H1 (cell line): ENCODE data around the gene WDSUB1. TPM values are rescaled to one million over a fixed set of nuclear protein-coding genes. Genes with fewer than 3 reads are reported as not detected.

Experiments used
- CTCF ChIA-PET: fragments of 300-600 bp; sonication (Branson Sonifier 250); formaldehyde crosslinking; loops from one replicate; lab custom pipeline; 2021; ENCODE audit not compliant: partially characterized antibody; lab: Charles Lee
- POLR2A ChIA-PET: fragments of 300-600 bp; sonication (Branson Sonifier 250); formaldehyde crosslinking; loops from one replicate; lab custom pipeline; 2021; ENCODE audit warnings: inconsistent platforms; ENCODE audit not compliant: partially characterized antibody; lab: Charles Lee
- DNase-seq, 2 experiments: peaks; one replicate each; pipeline versions ENCODE4 v3.0.0 to v3.0.0-alpha.2; 2010 to 2022; ENCODE audit warnings: low spot score in 2 of 2, low read depth in 1 of 2, mixed read lengths in 1 of 2
- FAIRE-seq: peaks from 2 replicates; lab custom pipeline; 2011; peaks lifted over from hg19 to GRCh38; lab: Jason Lieb, UNC
- H2AFZ ChIP-seq: 2 replicates; pipeline ENCODE4 v1.8.1; 2012; ENCODE audit warnings: low read length, inconsistent platforms
- H2AK5ac ChIP-seq: 2 replicates; pipeline ENCODE4 v1.6.1; 2013; ENCODE audit warnings: low read depth, low read length
- H2BK120ac ChIP-seq: replicated peaks from 2 replicates; pipeline ENCODE3; 2013; ENCODE audit warnings: low read depth, low read length, inconsistent platforms
- H2BK12ac ChIP-seq: 2 replicates; pipeline ENCODE4 v1.6.1; 2013; ENCODE audit warnings: low read depth, low read length
- H2BK15ac ChIP-seq: 2 replicates; pipeline ENCODE4 v1.6.1; 2013; ENCODE audit warnings: low read length
- H2BK20ac ChIP-seq: 2 replicates; pipeline ENCODE4 v1.6.1; 2013; ENCODE audit warnings: low read length
- H2BK5ac ChIP-seq: 2 replicates; pipeline ENCODE4 v1.6.1; 2013; ENCODE audit warnings: low read depth, low read length
- H3K14ac ChIP-seq: 2 replicates; pipeline ENCODE4 v1.6.1; 2013; ENCODE audit warnings: inconsistent platforms; ENCODE audit not compliant: insufficient read length
- H3K18ac ChIP-seq: 2 replicates; pipeline ENCODE4 v1.6.1; 2013; ENCODE audit warnings: low read length; ENCODE audit errors: extremely low read depth
- H3K23ac ChIP-seq: 2 replicates; pipeline ENCODE4 v1.6.1; 2013; ENCODE audit warnings: inconsistent platforms; ENCODE audit not compliant: insufficient read length
- H3K23me2 ChIP-seq: 2 replicates; pipeline ENCODE4 v1.6.1; 2013; ENCODE audit warnings: low read depth, low read length
- H3K27ac ChIP-seq: 2 replicates; pipeline ENCODE4 v1.6.1; 2011; ENCODE audit warnings: low read depth, low read length, inconsistent platforms
- H3K27me3 ChIP-seq, 4 experiments: replicated peaks in 1 of 4; 1 replicate in 1 of 4; 2 replicates in 3 of 4; pipeline versions ENCODE4 v1.6.1 to v1.8.1; 2011 to 2013; ENCODE audit warnings: low read length in 3 of 4, mild to moderate bottlenecking in 3 of 4, inconsistent platforms in 2 of 4, mixed read lengths in 2 of 4, moderate library complexity in 1 of 4; ENCODE audit not compliant: control insufficient read depth in 3 of 4, insufficient read depth in 3 of 4; ENCODE audit errors: extremely low read depth in 1 of 4
- H3K36me3 ChIP-seq, 4 experiments: 2 replicates each; pipeline versions ENCODE4 v1.6.1 to v1.8.1; 2011 to 2013; ENCODE audit warnings: mild to moderate bottlenecking in 4 of 4, low read length in 3 of 4, moderate library complexity in 2 of 4, control low read depth in 1 of 4, inconsistent platforms in 1 of 4; ENCODE audit not compliant: insufficient read depth in 4 of 4, control insufficient read depth in 2 of 4
- H3K4ac ChIP-seq: replicated peaks from 2 replicates; pipeline ENCODE3; 2013; ENCODE audit warnings: low read length, low read depth, mixed read lengths, inconsistent platforms; ENCODE audit not compliant: insufficient read length
- H3K4me1 ChIP-seq, 4 experiments: replicated peaks in 1 of 4; 1 replicate in 1 of 4; 2 replicates in 3 of 4; pipeline versions ENCODE4 v1.6.1 to v1.8.1; 2011 to 2013; ENCODE audit warnings: low read length in 3 of 4, inconsistent platforms in 2 of 4, mixed read lengths in 1 of 4; ENCODE audit not compliant: insufficient read depth in 4 of 4, control insufficient read depth in 3 of 4
- H3K4me2 ChIP-seq, 2 experiments: 2 replicates each; pipeline versions ENCODE4 v1.6.1 to v1.8.1; 2011 to 2013; ENCODE audit warnings: low read depth in 2 of 2, low read length in 2 of 2, control low read depth in 1 of 2, inconsistent platforms in 1 of 2, mild to moderate bottlenecking in 1 of 2; ENCODE audit not compliant: insufficient read depth in 1 of 2
- H3K4me3 ChIP-seq, 4 experiments: fragments of 200-600, 300-600 bp in 1 of 4; sonication (generic), shearing (Covaris generic), sonication (Bioruptor Twin) in 1 of 4; 2 replicates each; pipeline versions ENCODE4 v1.5.1 to v1.8.1; 2011 to 2016; ENCODE audit warnings: low read length in 4 of 4, low read depth in 3 of 4, control low read depth in 2 of 4, inconsistent platforms in 2 of 4, mild to moderate bottlenecking in 2 of 4, mixed read lengths in 1 of 4, moderate library complexity in 1 of 4; ENCODE audit not compliant: insufficient read depth in 2 of 4; ENCODE audit errors: extremely low read depth in 1 of 4
- H3K56ac ChIP-seq: replicated peaks from 2 replicates; pipeline ENCODE3; 2013; ENCODE audit warnings: low read depth, mild to moderate bottlenecking, mixed read lengths, low read length, inconsistent platforms; ENCODE audit not compliant: insufficient read length
- H3K79me1 ChIP-seq: 2 replicates; pipeline ENCODE4 v1.6.1; 2013; ENCODE audit warnings: low read depth, low read length, control low read depth
- H3K79me2 ChIP-seq, 2 experiments: 2 replicates each; pipeline versions ENCODE4 v1.6.1 to v1.8.1; 2012 to 2013; ENCODE audit warnings: low read length in 2 of 2, mild to moderate bottlenecking in 2 of 2, inconsistent platforms in 1 of 2; ENCODE audit not compliant: insufficient read depth in 2 of 2, control insufficient read depth in 1 of 2
- H3K9ac ChIP-seq, 4 experiments: replicated peaks in 1 of 4; 1 replicate in 1 of 4; 2 replicates in 3 of 4; pipeline versions ENCODE4 v1.6.1 to v1.8.1; 2011 to 2013; ENCODE audit warnings: low read depth in 3 of 4, low read length in 3 of 4, control low read depth in 2 of 4, mild to moderate bottlenecking in 2 of 4, moderate library complexity in 2 of 4, inconsistent platforms in 1 of 4; ENCODE audit errors: extremely low read depth in 1 of 4
- H3K9me3 ChIP-seq, 2 experiments: 2 replicates each; pipeline versions ENCODE4 v1.6.1 to v1.8.1; 2012 to 2013; ENCODE audit warnings: mild to moderate bottlenecking in 2 of 2, moderate library complexity in 2 of 2, control low read depth in 1 of 2, inconsistent platforms in 1 of 2, low read depth in 1 of 2, low read length in 1 of 2, mixed read lengths in 1 of 2; ENCODE audit not compliant: insufficient read depth in 2 of 2
- H4K20me1 ChIP-seq, 2 experiments: replicated peaks in 1 of 2; 2 replicates each; pipeline versions ENCODE3 to v1.8.1; 2011 to 2013; ENCODE audit warnings: inconsistent platforms in 2 of 2, low read length in 2 of 2, mild to moderate bottlenecking in 1 of 2; ENCODE audit not compliant: insufficient read depth in 2 of 2, control insufficient read depth in 1 of 2
- H4K5ac ChIP-seq: 2 replicates; pipeline ENCODE4 v1.6.1; 2013; ENCODE audit warnings: low read length, low read depth, mixed read lengths, inconsistent platforms; ENCODE audit not compliant: insufficient read length
- H4K8ac ChIP-seq: 2 replicates; pipeline ENCODE4 v1.8.0; 2013; ENCODE audit warnings: mild to moderate bottlenecking, moderate library complexity, low read length, inconsistent platforms; ENCODE audit not compliant: insufficient read depth; ENCODE audit errors: extremely low read depth
- H4K91ac ChIP-seq: replicated peaks from 2 replicates; pipeline ENCODE3; 2013; ENCODE audit warnings: low read length, mixed read lengths, inconsistent platforms; ENCODE audit not compliant: insufficient read length
- BACH1 ChIP-seq: IDR thresholded peaks from 2 replicates; pipeline ENCODE4 v1.6.1; 2012; ENCODE audit warnings: low read length, improper control_type of control experiment
- CHD1 ChIP-seq: IDR thresholded peaks from 2 replicates; pipeline ENCODE4 v1.6.1; 2012; ENCODE audit warnings: low read depth, low read length, improper control_type of control experiment
- CREB1 ChIP-seq: IDR thresholded peaks from 2 replicates; pipeline ENCODE4 v1.6.1; 2012; ENCODE audit warnings: inconsistent platforms
- CTBP2 ChIP-seq: IDR thresholded peaks from 2 replicates; pipeline ENCODE4 v1.7.0; 2011; ENCODE audit warnings: borderline replicate concordance, mild to moderate bottlenecking, moderate library complexity, mixed read lengths, low read length; ENCODE audit not compliant: insufficient read depth, insufficient read length
- GABPA ChIP-seq: IDR thresholded peaks from 2 replicates; pipeline ENCODE4 v1.6.1; 2011; ENCODE audit warnings: mild to moderate bottlenecking, low read length, moderate library complexity, borderline replicate concordance; ENCODE audit not compliant: insufficient read depth
- JUND ChIP-seq: IDR thresholded peaks from 2 replicates; pipeline ENCODE4 v1.6.1; 2011; ENCODE audit warnings: mild to moderate bottlenecking, improper control_type of control experiment, low read length
- NANOG ChIP-seq: IDR thresholded peaks from 2 replicates; pipeline ENCODE4 v1.6.1; 2011; ENCODE audit warnings: low read length, low read depth, mild to moderate bottlenecking, inconsistent platforms; ENCODE audit not compliant: insufficient read depth, poor library complexity, severe bottlenecking
- POU5F1 ChIP-seq: IDR thresholded peaks from 2 replicates; pipeline ENCODE4 v1.6.1; 2011; ENCODE audit warnings: low read depth, mild to moderate bottlenecking, low read length, moderate library complexity
- RFX5 ChIP-seq: IDR thresholded peaks from 2 replicates; pipeline ENCODE4 v1.6.1; 2011; ENCODE audit warnings: low read depth, low read length, improper control_type of control experiment, borderline replicate concordance
- RXRA ChIP-seq: IDR thresholded peaks from 2 replicates; pipeline ENCODE4 v1.6.1; 2011; ENCODE audit warnings: low read depth, mild to moderate bottlenecking, low read length, moderate library complexity; ENCODE audit not compliant: insufficient read depth
- SIX5 ChIP-seq: IDR thresholded peaks from 2 replicates; pipeline ENCODE4 v1.6.1; 2011; ENCODE audit warnings: mild to moderate bottlenecking, low read depth, low read length
- USF2 ChIP-seq: IDR thresholded peaks from 2 replicates; pipeline ENCODE4 v1.6.1; 2011; ENCODE audit warnings: low read length, improper control_type of control experiment
- YY1 ChIP-seq: IDR thresholded peaks from 2 replicates; pipeline ENCODE4 v1.6.1; 2011; ENCODE audit warnings: low read depth, mild to moderate bottlenecking, low read length
- ZNF274 ChIP-seq: IDR thresholded peaks from 2 replicates; pipeline ENCODE4 v1.7.0; 2012; ENCODE audit warnings: low read length, borderline replicate concordance; ENCODE audit errors: extremely low read depth
- WGBS, 2 experiments: shearing (Covaris generic) in 1 of 2; methylation state at CpG; one replicate each; pipeline versions ENCODE4 v1.1.6 to v1.1.7; 2013 to 2015; ENCODE audit warnings: low lambda C conversion rate in 2 of 2, mixed read lengths in 2 of 2, inconsistent platforms in 1 of 2, low coverage in 1 of 2, missing lambda C conversion rate in 1 of 2; ENCODE audit not compliant: insufficient replicate concordance in 2 of 2, insufficient coverage in 1 of 2, insufficient read length in 1 of 2; ENCODE audit errors: extremely low coverage in 1 of 2, missing lambda C conversion rate in 1 of 2; 5-methylcytosine and 5-hydroxymethylcytosine counted together
- polyA plus RNA-seq, 7 experiments: library from polyadenylated mRNA; depleted of rRNA in 3 of 7; stranded (reverse) in 5 of 7; unstranded in 2 of 7; fragments of >200 nt in 5 of 7; fragments of 200-250 nt in 2 of 7; gene quantifications; 1 replicate in 5 of 7; 2 replicates in 1 of 7; 4 replicates in 1 of 7; pipeline versions ENCODE4 v1.2.1 to v1.2.3, GENCODE V29; 2011 to 2013; ENCODE audit warnings: missing spikeins in 2 of 7, mixed read lengths in 2 of 7
- total RNA-seq: library from RNA; stranded (reverse); fragmentation: NEBNext Ultra II Directional; extraction: Animal tissue kit (Norgen Biotek cat#: 25700); gene quantifications from 2 replicates; pipeline ENCODE4 v1.2.1, GENCODE V29; 2021

The WDSUB1 gene
- total and polyA plus RNA-seq, 2 of the 8 experiments (the other 6 are each of a cell fraction or from before 2014, with no cell fraction given), result 5.5 to 8.0 TPM

- Histone ChIP-seq H3K4me2 (no peak overlapping the region), H3K18ac (no peak overlapping the region), H3K9ac (no peak overlapping the region), H2BK120ac (no peak overlapping the region), H3K27ac (no peak overlapping the region), H3K79me2 (peaks cover 0 to 7% of the 10 kb centered on the region in 2 experiments; a peak in 2 of 4 replicates), H4K91ac (no peak overlapping the region), H3K56ac (no peak overlapping the region), H3K14ac (no peak overlapping the region), H3K79me1 (no peaks in the 10 kb centered on the region; the same call in 1 of the 2 replicates), H3K4me3 (no peak overlapping the region), H3K23ac (no peak overlapping the region), H3K4me1 (no peaks in the 10 kb centered on the region), H3K4ac (no peak overlapping the region), H3K23me2 (peaks cover 10% of the 10 kb centered on the region; the same call in 1 of the 2 replicates), H2BK20ac (no peak overlapping the region), H4K8ac (no peak overlapping the region), H2BK15ac (no peak overlapping the region), H2BK5ac (no peak overlapping the region), H4K5ac (no peak overlapping the region), H2AK5ac (no peak overlapping the region), H3K9me3 (no peaks in the 10 kb centered on the region), H3K36me3 (no peaks in the 10 kb centered on the region), H4K20me1 (no peaks in the 10 kb centered on the region), H3K27me3 (no peaks in the 10 kb centered on the region; a peak in 1 of 7 replicates), H2BK12ac (no peak overlapping the region), H2AFZ (no peak overlapping the region)
- DNase-seq (no peak), FAIRE-seq (no peak)
- WGBS, 2 experiments, result 98% methylated on average over 6 of the region's 6 CpGs; no CpG with 5 or more reads in 1 of the 2 experiments
- POLR2A ChIA-PET, result no interaction called here
- CTCF ChIA-PET, result interaction anchor here (0.7 to 1.4 kb wide), 5 partner anchors 39 to 165 kb away, joined by 3 to 4 read pairs (median 3); no protein-coding TSS in a partner anchor
- TF ChIP-seq YY1 (no peak), USF2 (no peak), ZNF274 (no peak), RFX5 (no peak), GABPA (no peak), SIX5 (no peak), BACH1 (no peak), CTBP2 (no peak), JUND (no peak), CHD1 (no peak), RXRA (no peak), CREB1 (no peak), POU5F1 (no peak), NANOG (no peak)
Measured at GRCh38 chr2:159283529-159283928, 3.0 kb downstream of the WDSUB1 start.
